ENCODE data around the gene DRGX. TPM values are rescaled to one million over a fixed set of nuclear protein-coding genes. Genes with fewer than 3 reads are reported as not detected.
A peak's percentile ranks its signal among the peaks of the same experiment; 100 is the strongest.

Gene DRGX
- total RNA-seq, 2 experiments from 2014 or later: not detected

GRCh38 chr10:49417311-49418052, 21.6 kb upstream of the DRGX start:
- ATAC-seq: no peak
- H3K4me3 Mint-ChIP-seq: no peak overlapping the region

DNA sequence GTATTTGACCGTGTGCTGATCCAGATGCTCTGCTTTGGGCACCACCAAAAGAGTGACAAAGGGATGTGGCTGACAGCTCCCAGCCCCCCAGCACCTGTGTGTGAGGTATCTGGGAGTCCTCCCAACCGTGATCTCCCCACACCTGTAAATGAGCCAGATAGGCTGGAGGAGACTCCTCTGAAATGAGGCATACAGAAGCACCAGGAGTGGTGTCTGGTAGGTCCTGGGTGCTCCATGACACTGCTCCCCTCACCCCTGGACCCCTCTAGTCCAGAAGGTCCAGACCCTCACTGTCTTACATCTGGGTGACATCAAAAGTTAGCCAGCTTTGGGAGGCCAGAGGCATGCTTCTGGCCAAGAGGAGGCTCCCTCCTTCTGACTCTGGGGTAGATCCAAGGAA, 20.0 kb upstream of the DRGX start:
- Mint-ChIP-seq H3K27me3 (peaks cover 14% of the 10 kb centered on the region), H3K9me3 (ENCODE audit: low read depth) (no peaks in the 10 kb centered on the region), H3K36me3 (no peaks in the 10 kb centered on the region), H3K27ac (no peak overlapping the region), H3K4me1 (no peaks in the 10 kb centered on the region), H3K4me3 (no peak overlapping the region)
- CTCF ChIA-PET: no interaction called here
- ATAC-seq (no peak), DNase-seq (no peak)

More at GRCh38 chr10:49417311-49418052, 21.6 kb upstream of the DRGX start:
- DNase-seq: no peak
- no peak overlapping the region for H3K27ac Mint-ChIP-seq
- no peaks in the 10 kb centered on the region for H3K36me3 Mint-ChIP-seq
- H3K9me3 Mint-ChIP-seq (ENCODE audit: low read depth): no peaks in the 10 kb centered on the region
- CTCF ChIA-PET: interaction anchor here (1.6 kb wide), 1 partner anchor 10 kb away, joined by 5 read pairs; no protein-coding TSS in a partner anchor
- peaks cover 16% of the 10 kb centered on the region for H3K27me3 Mint-ChIP-seq
- no peaks in the 10 kb centered on the region for H3K4me1 Mint-ChIP-seq

- no peak for ATAC-seq
- CTCF ChIA-PET: no interaction called here
- H3K9me3 Mint-ChIP-seq (ENCODE audit: low read depth): no peaks in the 10 kb centered on the region
- no peak overlapping the region for H3K27ac Mint-ChIP-seq
- no peaks in the 10 kb centered on the region for H3K36me3 Mint-ChIP-seq
- no peak overlapping the region for H3K4me3 Mint-ChIP-seq
- peaks cover 14% of the 10 kb centered on the region for H3K27me3 Mint-ChIP-seq
- no peak for DNase-seq
- no peaks in the 10 kb centered on the region for H3K4me1 Mint-ChIP-seq
These were observed 19.2 kb upstream of the DRGX start for GRCh38 chr10:49415109-49415508.

- DNase-seq: no peak
- no peak for ATAC-seq
These were observed 18.6 kb upstream of the DRGX start for GRCh38 chr10:49414496-49414895.

DNA sequence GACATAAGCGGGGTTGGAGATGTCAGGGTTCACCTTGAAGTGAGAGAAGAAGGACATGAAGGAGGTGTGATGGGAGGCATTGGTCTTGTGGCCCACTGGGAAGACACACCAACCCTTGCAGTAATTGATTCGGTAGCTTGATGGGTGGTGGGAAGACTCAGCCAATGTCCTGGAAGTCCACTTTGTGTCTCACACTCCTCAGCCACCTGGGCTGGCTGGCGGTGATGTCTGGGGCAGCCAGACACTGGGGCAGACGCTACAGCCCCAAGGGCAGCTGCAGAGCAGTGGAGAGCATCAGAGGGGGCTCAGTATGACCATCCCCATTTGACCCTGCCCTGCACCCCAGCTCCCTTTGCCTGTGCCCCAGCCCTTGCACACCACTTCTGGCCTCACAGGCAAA, 16.7 kb upstream of the DRGX start:
- ATAC-seq (no peak), DNase-seq (no peak)
- no peaks in the 10 kb centered on the region for H3K36me3 Mint-ChIP-seq
- H3K4me3 Mint-ChIP-seq: no peak overlapping the region
- peaks cover 25% of the 10 kb centered on the region for H3K27me3 Mint-ChIP-seq
- CTCF ChIA-PET: interaction anchor here (0.9 to 1.6 kb wide), 3 partner anchors 90 to 111 kb away, joined by 3 to 5 read pairs (median 3); no protein-coding TSS in a partner anchor
- no peak overlapping the region for H3K27ac Mint-ChIP-seq
- H3K9me3 Mint-ChIP-seq (ENCODE audit: low read depth): no peaks in the 10 kb centered on the region
- H3K4me1 Mint-ChIP-seq: no peaks in the 10 kb centered on the region

More at GRCh38 chr10:49414496-49414895, 18.6 kb upstream of the DRGX start:
- Mint-ChIP-seq H3K27ac (no peak overlapping the region), H3K27me3 (peaks cover 14% of the 10 kb centered on the region), H3K36me3 (no peaks in the 10 kb centered on the region), H3K4me3 (no peak overlapping the region), H3K9me3 (ENCODE audit: low read depth) (no peaks in the 10 kb centered on the region), H3K4me1 (no peaks in the 10 kb centered on the region)
- CTCF ChIA-PET: no interaction called here

DNA sequence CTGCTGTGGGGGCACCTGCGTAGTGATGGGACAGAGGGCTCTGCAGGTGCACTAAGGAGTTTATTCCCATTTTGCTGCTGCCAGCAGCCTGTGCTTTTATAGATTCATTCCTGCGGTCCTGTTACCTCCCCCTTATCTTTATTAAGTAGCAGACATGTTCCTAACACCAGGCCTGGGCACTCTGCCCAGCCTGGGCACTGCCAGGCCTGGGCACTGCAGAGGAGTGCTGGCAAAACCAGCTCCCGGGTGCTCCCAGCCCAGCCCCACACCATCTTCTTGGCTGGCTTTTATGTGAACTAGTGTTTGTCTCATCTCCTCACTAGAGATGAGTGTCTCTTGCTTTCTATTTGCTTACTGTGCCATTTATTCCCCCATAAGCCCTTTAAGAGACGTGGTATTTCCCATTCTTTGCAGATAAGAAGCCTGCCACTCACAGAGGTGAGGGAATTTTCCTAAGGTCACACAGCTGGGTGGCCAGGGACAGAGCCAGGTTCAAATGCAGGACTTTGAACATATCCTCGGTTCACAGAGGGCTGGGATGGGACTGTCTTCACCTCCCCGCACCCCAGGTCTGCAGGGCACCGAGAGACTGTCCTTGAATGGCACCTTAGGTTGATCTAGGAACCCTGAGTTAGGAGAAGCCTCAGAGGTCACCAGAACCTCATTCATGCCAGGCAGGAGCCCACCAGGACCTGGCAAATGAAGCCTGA, 14.6 kb upstream of the DRGX start:
- ATAC-seq (no peak), DNase-seq (no peak)
- H3K4me1 Mint-ChIP-seq: no peaks in the 10 kb centered on the region
- peaks cover 25% of the 10 kb centered on the region for H3K27me3 Mint-ChIP-seq
- CTCF ChIA-PET: interaction anchor here (5.4 to 6.3 kb wide), 2 partner anchors 101 to 108 kb away, joined by 61 to 131 read pairs; no protein-coding TSS in a partner anchor
- H3K4me3 Mint-ChIP-seq: no peak overlapping the region
- H3K36me3 Mint-ChIP-seq: no peaks in the 10 kb centered on the region
- no peaks in the 10 kb centered on the region for H3K9me3 Mint-ChIP-seq (ENCODE audit: low read depth)
- no peak overlapping the region for H3K27ac Mint-ChIP-seq

- H3K36me3 Mint-ChIP-seq: no peaks in the 10 kb centered on the region
These were observed 13.9 kb upstream of the DRGX start for GRCh38 chr10:49409755-49410154.

GRCh38 chr10:49408519-49409306, 12.8 kb upstream of the DRGX start:
- no peaks in the 10 kb centered on the region for H3K36me3 Mint-ChIP-seq
- H3K9me3 Mint-ChIP-seq (ENCODE audit: low read depth): no peaks in the 10 kb centered on the region
- DNase-seq: no peak
- no peaks in the 10 kb centered on the region for H3K4me1 Mint-ChIP-seq
- H3K4me3 Mint-ChIP-seq: no peak overlapping the region
- CTCF ChIA-PET: interaction anchor here (0.7 to 6.3 kb wide), 21 partner anchors 8 to 753 kb away, joined by 3 to 131 read pairs (median 7); no protein-coding TSS in a partner anchor
- no peak overlapping the region for H3K27ac Mint-ChIP-seq
- no peak for ATAC-seq
- peaks cover 24% of the 10 kb centered on the region for H3K27me3 Mint-ChIP-seq

More at GRCh38 chr10:49409755-49410154, 13.9 kb upstream of the DRGX start:
- no peaks in the 10 kb centered on the region for H3K9me3 Mint-ChIP-seq (ENCODE audit: low read depth)
- H3K4me1 Mint-ChIP-seq: no peaks in the 10 kb centered on the region
- ATAC-seq: no peak
- no peak for DNase-seq
- peaks cover 25% of the 10 kb centered on the region for H3K27me3 Mint-ChIP-seq
- H3K27ac Mint-ChIP-seq: no peak overlapping the region
- CTCF ChIA-PET: interaction anchor here (3.1 to 6.3 kb wide), 3 partner anchors 87 to 109 kb away, joined by 8 to 131 read pairs (median 61); no protein-coding TSS in a partner anchor
- no peak overlapping the region for H3K4me3 Mint-ChIP-seq

GRCh38 chr10:49407552-49408137, 11.8 kb upstream of the DRGX start:
- no peaks in the 10 kb centered on the region for H3K4me1 Mint-ChIP-seq
- H3K4me3 Mint-ChIP-seq: no peak overlapping the region
- peak; percentile 77 for ATAC-seq
- H3K27ac Mint-ChIP-seq: no peak overlapping the region
- H3K36me3 Mint-ChIP-seq: no peaks in the 10 kb centered on the region
- peak; percentile 82 for DNase-seq
- H3K9me3 Mint-ChIP-seq (ENCODE audit: low read depth): no peaks in the 10 kb centered on the region
- H3K27me3 Mint-ChIP-seq: peaks cover 32% of the 10 kb centered on the region
- CTCF ChIA-PET: interaction anchor here (0.6 to 6.3 kb wide), 32 partner anchors 9 to 875 kb away, joined by 3 to 131 read pairs (median 5); partner anchors contain the start of gene ERCC6

GRCh38 chr10:49407151-49407550, 11.3 kb upstream of the DRGX start:
- Mint-ChIP-seq H3K27ac (no peak overlapping the region), H3K36me3 (no peaks in the 10 kb centered on the region), H3K27me3 (peaks cover 32% of the 10 kb centered on the region), H3K4me1 (no peaks in the 10 kb centered on the region), H3K4me3 (no peak overlapping the region), H3K9me3 (ENCODE audit: low read depth) (no peaks in the 10 kb centered on the region)
- CTCF ChIA-PET: interaction anchor here (0.6 to 6.3 kb wide), 28 partner anchors 9 to 875 kb away, joined by 3 to 131 read pairs (median 6); partner anchors contain the start of gene ERCC6
- no peak for ATAC-seq
- DNase-seq: no peak

- Mint-ChIP-seq H3K4me1 (no peaks in the 10 kb centered on the region), H3K9me3 (ENCODE audit: low read depth) (no peaks in the 10 kb centered on the region), H3K4me3 (no peak overlapping the region), H3K27me3 (peaks cover 43% of the 10 kb centered on the region), H3K27ac (no peak overlapping the region), H3K36me3 (no peaks in the 10 kb centered on the region)
- CTCF ChIA-PET: no interaction called here
- ATAC-seq (no peak), DNase-seq (no peak)
These were observed 8.5 kb upstream of the DRGX start for GRCh38 chr10:49404321-49404878.

GRCh38 chr10:49403363-49403762, 7.5 kb upstream of the DRGX start:
- ATAC-seq (no peak), DNase-seq (no peak)
- Mint-ChIP-seq H3K27me3 (peaks cover 44% of the 10 kb centered on the region), H3K36me3 (no peaks in the 10 kb centered on the region), H3K27ac (no peak overlapping the region), H3K4me1 (peaks cover 5% of the 10 kb centered on the region), H3K4me3 (no peak overlapping the region), H3K9me3 (ENCODE audit: low read depth) (no peaks in the 10 kb centered on the region)
- CTCF ChIA-PET: no interaction called here

All from activated CD8-positive, alpha-beta memory T cell treated with anti-CD3 and anti-CD28 coated beads, Interleukin-2, amount 10 ng/mL, durations not matched to agents 7 days and 5 days (primary cell).